Measurements from ENCODE around the gene PRKCA.

DNA sequence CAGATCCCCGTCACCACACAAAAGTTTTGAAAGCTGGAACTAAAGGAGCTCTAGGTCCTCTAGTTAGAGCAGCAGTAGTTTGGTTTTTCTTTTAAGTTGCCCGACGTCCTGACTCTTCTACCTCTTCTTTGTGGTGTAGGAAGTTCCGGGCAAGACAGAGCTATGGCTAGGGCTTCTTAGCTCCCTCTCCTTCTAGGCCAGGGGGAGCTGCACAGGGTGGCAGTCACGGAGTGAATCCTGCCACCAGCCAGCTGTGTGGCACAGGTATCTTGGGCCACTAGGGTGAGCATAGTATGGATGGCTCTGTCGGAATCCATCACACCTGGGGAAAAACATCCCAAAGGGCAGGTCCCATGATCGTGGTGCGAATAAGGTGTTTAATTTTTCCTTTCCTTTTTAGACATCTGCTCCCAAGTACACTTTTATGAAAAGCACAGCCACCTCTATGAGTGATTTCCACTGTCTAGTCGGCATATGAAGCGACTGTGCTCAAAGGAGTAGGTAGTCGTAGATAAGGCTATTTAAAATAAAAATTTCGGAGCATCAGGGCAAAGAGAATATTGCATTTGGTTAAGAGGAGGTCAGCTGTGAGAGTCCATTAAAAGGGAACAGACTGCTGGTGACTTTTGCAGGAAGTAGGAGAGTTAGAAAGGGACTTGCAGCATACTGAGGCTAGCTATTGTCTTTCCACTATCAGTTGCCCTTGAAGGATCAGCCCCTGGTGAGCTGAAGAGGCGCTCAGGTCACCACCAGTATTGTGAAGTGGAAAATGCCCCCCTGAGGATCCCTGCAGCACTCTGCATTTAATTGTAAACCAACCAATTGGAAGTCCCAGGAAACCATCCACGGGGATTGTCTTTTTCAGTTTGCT is 2.1 kb downstream of the PRKCA start:
- TF ChIP-seq, protein P1, sequence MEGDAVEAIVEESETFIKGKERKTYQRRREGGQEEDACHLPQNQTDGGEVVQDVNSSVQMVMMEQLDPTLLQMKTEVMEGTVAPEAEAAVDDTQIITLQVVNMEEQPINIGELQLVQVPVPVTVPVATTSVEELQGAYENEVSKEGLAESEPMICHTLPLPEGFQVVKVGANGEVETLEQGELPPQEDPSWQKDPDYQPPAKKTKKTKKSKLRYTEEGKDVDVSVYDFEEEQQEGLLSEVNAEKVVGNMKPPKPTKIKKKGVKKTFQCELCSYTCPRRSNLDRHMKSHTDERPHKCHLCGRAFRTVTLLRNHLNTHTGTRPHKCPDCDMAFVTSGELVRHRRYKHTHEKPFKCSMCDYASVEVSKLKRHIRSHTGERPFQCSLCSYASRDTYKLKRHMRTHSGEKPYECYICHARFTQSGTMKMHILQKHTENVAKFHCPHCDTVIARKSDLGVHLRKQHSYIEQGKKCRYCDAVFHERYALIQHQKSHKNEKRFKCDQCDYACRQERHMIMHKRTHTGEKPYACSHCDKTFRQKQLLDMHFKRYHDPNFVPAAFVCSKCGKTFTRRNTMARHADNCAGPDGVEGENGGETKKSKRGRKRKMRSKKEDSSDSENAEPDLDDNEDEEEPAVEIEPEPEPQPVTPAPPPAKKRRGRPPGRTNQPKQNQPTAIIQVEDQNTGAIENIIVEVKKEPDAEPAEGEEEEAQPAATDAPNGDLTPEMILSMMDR (IDR thresholded peaks at IDR 0.05; ENCODE audit: low read depth, low read length, poor library complexity, severe bottlenecking), result no peak
- no peak for TF ChIP-seq EZH2phosphoT487 (IDR thresholded peaks at IDR 0.05; ENCODE audit: borderline replicate concordance, low read length)

Data from DOHH2 (cell line).